C4-2B (cell line): ENCODE results near the gene OR6A2.

Source experiments
- H3K27ac ChIP-seq: fragments of 450-650 bp; 2 replicates; pipeline ENCODE4 v1.5.1; 2017
- CTCF ChIP-seq: fragments of 450-650 bp; conservative IDR thresholded peaks from 2 replicates; pipeline ENCODE4 v1.5.1; 2017; ENCODE audit warnings: mild to moderate bottlenecking
- ZFX ChIP-seq: fragments of 450-650 bp; IDR thresholded peaks from 2 replicates; pipeline ENCODE4 v1.6.1; 2017

The OR6A2 gene

GRCh38 chr11:6755953-6756347 is 43.5 kb downstream of the OR6A2 start:
- TF ChIP-seq ZFX (no peak), CTCF (no peak)

GRCh38 chr11:6755303-6755952 is 44.1 kb downstream of the OR6A2 start:
- no peak overlapping the region for H3K27ac ChIP-seq
- peak; percentile 94 for TF ChIP-seq CTCF
- TF ChIP-seq ZFX: no peak

More at GRCh38 chr11:6755953-6756347, 43.5 kb downstream of the OR6A2 start:
- H3K27ac ChIP-seq: no peak overlapping the region

GRCh38 chr11:6747097-6747668 is 52.3 kb downstream of the OR6A2 start:
- H3K27ac ChIP-seq: no peak overlapping the region
- TF ChIP-seq CTCF (no peak), ZFX (no peak)

GRCh38 chr11:6746626-6747025 is 52.9 kb downstream of the OR6A2 start:
- no peak overlapping the region for H3K27ac ChIP-seq
- no peak for TF ChIP-seq ZFX
- no peak for TF ChIP-seq CTCF

GRCh38 chr11:6746086-6746618 is 53.3 kb downstream of the OR6A2 start:
- no peak overlapping the region for H3K27ac ChIP-seq
- TF ChIP-seq CTCF (no peak), ZFX (no peak)

- H3K27ac ChIP-seq: no peak overlapping the region
- no peak for TF ChIP-seq ZFX
- no peak for TF ChIP-seq CTCF
Measured at GRCh38 chr11:6745465-6746015, 53.9 kb downstream of the OR6A2 start.

- TF ChIP-seq CTCF (no peak), ZFX (no peak)
- H3K27ac ChIP-seq: no peak overlapping the region
Measured at GRCh38 chr11:6745018-6745417, 54.5 kb downstream of the OR6A2 start.
